ENCODE results near the gene WFDC1.

DNA sequence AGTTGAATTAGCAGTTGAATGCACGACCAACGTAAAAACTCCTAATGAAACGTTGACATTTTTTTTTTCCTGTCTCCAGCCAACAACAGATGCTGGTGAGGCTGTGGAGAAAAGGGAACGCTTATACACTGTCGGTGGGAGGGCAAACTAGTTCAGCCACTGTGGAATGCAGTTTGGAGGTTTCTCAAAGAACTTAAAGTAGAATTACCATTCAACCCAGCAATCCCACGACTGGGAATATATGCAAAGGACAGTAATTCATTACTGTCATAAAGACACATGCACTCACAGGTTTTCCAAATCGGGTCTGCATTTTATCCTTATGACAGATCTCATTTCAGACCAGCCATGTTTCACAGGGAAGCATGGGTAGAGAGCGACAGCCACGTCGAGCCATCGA lies 3.5 kb upstream of the WFDC1 start:
- TF ChIP-seq POLR2A (IDR thresholded peaks at IDR 0.05) (no peak), POLR2AphosphoS5 (IDR thresholded peaks at IDR 0.05) (no peak)
- TF ChIP-seq, protein P1, sequence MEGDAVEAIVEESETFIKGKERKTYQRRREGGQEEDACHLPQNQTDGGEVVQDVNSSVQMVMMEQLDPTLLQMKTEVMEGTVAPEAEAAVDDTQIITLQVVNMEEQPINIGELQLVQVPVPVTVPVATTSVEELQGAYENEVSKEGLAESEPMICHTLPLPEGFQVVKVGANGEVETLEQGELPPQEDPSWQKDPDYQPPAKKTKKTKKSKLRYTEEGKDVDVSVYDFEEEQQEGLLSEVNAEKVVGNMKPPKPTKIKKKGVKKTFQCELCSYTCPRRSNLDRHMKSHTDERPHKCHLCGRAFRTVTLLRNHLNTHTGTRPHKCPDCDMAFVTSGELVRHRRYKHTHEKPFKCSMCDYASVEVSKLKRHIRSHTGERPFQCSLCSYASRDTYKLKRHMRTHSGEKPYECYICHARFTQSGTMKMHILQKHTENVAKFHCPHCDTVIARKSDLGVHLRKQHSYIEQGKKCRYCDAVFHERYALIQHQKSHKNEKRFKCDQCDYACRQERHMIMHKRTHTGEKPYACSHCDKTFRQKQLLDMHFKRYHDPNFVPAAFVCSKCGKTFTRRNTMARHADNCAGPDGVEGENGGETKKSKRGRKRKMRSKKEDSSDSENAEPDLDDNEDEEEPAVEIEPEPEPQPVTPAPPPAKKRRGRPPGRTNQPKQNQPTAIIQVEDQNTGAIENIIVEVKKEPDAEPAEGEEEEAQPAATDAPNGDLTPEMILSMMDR (IDR thresholded peaks at IDR 0.05), result no peak
